Cardiac muscle cell (in vitro differentiated cells and primary cell): ENCODE results near the gene FOXO4. TPM values are rescaled to one million over a fixed set of nuclear protein-coding genes. Genes with fewer than 3 reads are reported as not detected.

Experiments
- DNase-seq, 2 donors: peaks; one replicate each; pipeline versions ENCODE4 v3.0.0 to v3.0.0-alpha.2; 2010 to 2017; ENCODE audit warnings: low read depth in 1 of 2, low spot score in 1 of 2
- H3K27ac ChIP-seq: fragments of 200-600 bp; sonication (generic); 2 replicates; pipeline ENCODE4 v1.5.1; 2016
- H3K27me3 ChIP-seq: fragments of 200-600 bp; sonication (generic); 2 replicates; pipeline ENCODE4 v1.6.0; 2016; ENCODE audit warnings: control low read depth
- H3K36me3 ChIP-seq: fragments of 200-600 bp; sonication (generic); 2 replicates; pipeline ENCODE4 v1.5.1; 2016; ENCODE audit warnings: control low read depth
- H3K4me1 ChIP-seq: fragments of 200-600 bp; sonication (generic); 2 replicates; pipeline ENCODE4 v1.8.1; 2017; ENCODE audit warnings: low read depth, mild to moderate bottlenecking, mixed run types
- H3K4me3 ChIP-seq: fragments of 200-600 bp; sonication (generic); 2 replicates; pipeline ENCODE4 v1.5.1; 2016; ENCODE audit warnings: mild to moderate bottlenecking
- H3K9me3 ChIP-seq: fragments of 200-600 bp; sonication (generic); 2 replicates; pipeline ENCODE4 v1.5.1; 2017; ENCODE audit warnings: low read depth, mild to moderate bottlenecking, control low read depth
- CTCF ChIP-seq: IDR thresholded peaks from 2 replicates; pipeline ENCODE4 v1.5.1; 2012; ENCODE audit warnings: low read depth, mild to moderate bottlenecking, low read length
- polyA plus RNA-seq: library from polyadenylated mRNA; unstranded; fragments of >200 nt; fragmentation: Nextera tagmentation; extraction: Ambion mirVana; gene quantifications from 2 replicates; pipeline ENCODE4 v1.2.1, GENCODE V29; 2016
- total RNA-seq: library from RNA; depleted of rRNA; stranded (reverse); fragments of >200 nt; gene quantifications from 2 replicates; pipeline ENCODE4 v1.2.3, GENCODE V29; 2016

FOXO4 gene
- total and polyA plus RNA-seq, 2 experiments from 2014 or later, result 7.8 to 24.2 TPM

DNA sequence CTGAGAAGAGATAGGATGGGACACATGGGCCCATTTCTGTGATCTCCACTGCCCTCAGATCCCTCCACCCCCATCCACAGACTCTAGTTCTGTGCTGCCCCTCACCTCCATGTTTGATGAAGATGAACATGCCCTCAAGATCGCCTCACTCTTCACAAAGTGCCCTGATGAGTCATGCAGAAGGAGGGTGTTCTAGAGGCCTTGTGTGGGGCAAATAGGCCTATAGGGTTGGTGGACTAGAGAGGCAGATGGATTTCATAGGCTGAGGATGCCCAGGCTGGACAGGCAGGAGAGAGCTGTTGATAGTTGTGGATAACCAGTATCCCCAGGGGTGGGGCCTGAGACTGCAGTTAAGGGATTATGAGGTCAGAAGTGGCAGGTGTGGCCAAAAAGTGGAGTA is 10.8 kb downstream of the FOXO4 start, which contains the start of gene CXorf65:
Gene CXorf65, minus strand, starts transcription at position 314 of the 400 bp plus-strand sequence. Its CDS starts 184 bp downstream, at position 130.
- Histone ChIP-seq H3K36me3 (no peaks in the 10 kb centered on the region), H3K4me3 (no peak within 1 kb of the TSS), H3K27ac (peak within 1 kb of the TSS; percentile 88), H3K4me1 (peaks cover 34% of the 10 kb centered on the region), H3K27me3 (no peaks in the 10 kb centered on the region), H3K9me3 (no peaks in the 10 kb centered on the region)
- TF ChIP-seq CTCF, result no peak
- no peak for DNase-seq

GRCh38 chrX:71107245-71107644 is 11.6 kb downstream of the FOXO4 start:
- Histone ChIP-seq H3K4me1 (peaks cover 34% of the 10 kb centered on the region), H3K9me3 (no peaks in the 10 kb centered on the region), H3K36me3 (no peaks in the 10 kb centered on the region), H3K27me3 (no peaks in the 10 kb centered on the region), H3K4me3 (no peak overlapping the region), H3K27ac (peak overlapping the region; percentile 88)
- DNase-seq, result no peak
- TF ChIP-seq CTCF, result no peak

DNA sequence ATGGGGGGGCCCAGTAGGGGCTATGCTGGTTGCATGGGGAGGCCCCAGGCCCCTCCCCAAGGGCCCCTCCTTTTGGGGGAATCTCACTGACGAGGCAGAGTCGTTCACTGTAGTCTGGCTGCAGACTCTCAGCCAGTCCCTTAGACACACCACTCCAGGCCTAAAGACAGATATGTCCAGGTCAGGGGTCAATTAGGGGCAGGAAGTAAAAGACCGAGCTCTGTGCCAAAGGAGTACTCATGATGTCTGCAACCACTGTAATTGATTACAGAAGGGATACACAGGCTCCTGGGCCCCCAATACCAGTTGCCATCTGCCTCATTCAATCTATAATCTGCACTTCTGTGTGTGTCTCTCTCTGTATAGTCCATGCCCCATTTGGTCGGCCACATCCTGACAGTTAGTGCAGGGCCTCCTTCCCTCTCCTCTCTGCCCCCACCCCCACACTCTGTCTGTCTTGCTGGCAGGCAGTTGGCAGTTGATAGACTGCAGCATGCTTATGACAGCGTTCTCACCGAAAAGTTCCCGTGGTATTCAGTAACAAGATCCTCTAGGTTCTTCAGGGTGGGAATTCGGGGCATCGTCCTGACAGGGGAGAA is 12.2 kb downstream of the FOXO4 start:
- TF ChIP-seq CTCF, result no peak
- H3K36me3 ChIP-seq, result no peaks in the 10 kb centered on the region
- peak overlapping the region; percentile 88 for H3K27ac ChIP-seq
- H3K9me3 ChIP-seq, result no peaks in the 10 kb centered on the region
- peak; percentile 4 to 57 for DNase-seq
- H3K4me1 ChIP-seq, result peaks cover 29% of the 10 kb centered on the region
- H3K27me3 ChIP-seq, result no peaks in the 10 kb centered on the region
- no peak overlapping the region for H3K4me3 ChIP-seq

DNA sequence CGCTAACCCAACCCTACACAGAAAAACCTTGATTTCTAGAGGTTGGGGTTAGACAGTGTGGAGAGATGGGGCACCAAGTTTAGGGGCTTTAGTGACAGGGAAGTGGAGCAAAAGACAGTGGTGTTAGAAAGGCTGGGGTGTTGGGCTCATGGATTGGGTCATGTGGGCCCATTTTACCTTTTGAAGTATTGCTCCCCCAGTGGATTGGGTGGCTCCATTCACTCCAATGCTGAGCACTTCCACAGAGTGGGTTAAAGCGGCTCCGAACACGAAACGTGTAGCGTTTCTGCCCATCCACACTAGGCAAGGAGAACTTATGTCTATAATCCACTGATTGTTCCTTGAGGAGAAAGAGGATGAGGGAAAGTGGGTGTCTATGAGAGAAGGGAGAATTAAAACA is 13.4 kb downstream of the FOXO4 start:
- TF ChIP-seq CTCF, result no peak
- Histone ChIP-seq H3K27ac (peak overlapping the region; percentile 88), H3K4me3 (no peak overlapping the region), H3K9me3 (no peaks in the 10 kb centered on the region), H3K36me3 (no peaks in the 10 kb centered on the region), H3K4me1 (peaks cover 19% of the 10 kb centered on the region), H3K27me3 (no peaks in the 10 kb centered on the region)
- DNase-seq, result no peak

GRCh38 chrX:71111141-71111843 is 15.6 kb downstream of the FOXO4 start, which contains the start of gene IL2RG:
IL2RG (minus strand) TSS chrX:71111577; CDS start chrX:71111539, 38 bp downstream.
- DNase-seq, result no peak
- Histone ChIP-seq H3K4me1 (peaks cover 14% of the 10 kb centered on the region), H3K9me3 (no peaks in the 10 kb centered on the region), H3K4me3 (no peak within 1 kb of the TSS), H3K36me3 (no peaks in the 10 kb centered on the region), H3K27me3 (no peaks in the 10 kb centered on the region), H3K27ac (no peak within 1 kb of the TSS)
- TF ChIP-seq CTCF, result no peak
